Hepatocyte (in vitro differentiated cells): ENCODE measurements around the gene POU5F1.
"Not testable (repeated sequence)": the region's sequence is repeated elsewhere in the genome, so short reads cannot be mapped to it uniquely, and the experiment has no call there.

Experiments
- EZH2 ChIP-seq: fragments of 200-600 bp; sonication (generic); IDR thresholded peaks from 2 replicates; pipeline ENCODE4 v1.6.1; 2016; ENCODE audit warnings: antibody characterized with exemption, mild to moderate bottlenecking, borderline replicate concordance
- TF ChIP-seq, protein P1 (sequence below): fragments of 200-600 bp; sonication (generic); IDR thresholded peaks from 2 replicates; pipeline ENCODE4 v1.5.1; 2016; ENCODE audit warnings: antibody characterized with exemption, mild to moderate bottlenecking; ENCODE audit not compliant: poor library complexity

DNA sequence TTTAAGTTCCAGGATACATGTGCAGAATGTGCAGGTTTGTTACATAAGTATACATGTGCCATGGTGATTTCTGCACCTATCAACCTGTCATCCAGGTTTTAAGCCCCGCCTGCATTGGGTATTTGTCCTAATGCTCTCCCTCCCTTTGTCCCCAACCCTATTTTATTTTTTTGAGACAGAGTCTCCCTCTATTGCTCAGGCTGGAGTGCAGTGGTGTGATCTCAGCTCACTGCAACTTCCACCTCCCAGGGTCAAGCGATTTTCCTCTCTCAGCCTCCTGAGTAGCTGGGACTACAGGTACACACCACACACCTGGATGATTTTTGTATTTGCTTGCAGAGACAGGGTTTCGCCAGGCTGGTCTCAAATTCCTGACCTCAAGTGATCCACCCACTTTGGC lies 18.7 kb upstream of the POU5F1 start:
- TF ChIP-seq EZH2, result not testable (repeated sequence)
- TF ChIP-seq, protein P1, sequence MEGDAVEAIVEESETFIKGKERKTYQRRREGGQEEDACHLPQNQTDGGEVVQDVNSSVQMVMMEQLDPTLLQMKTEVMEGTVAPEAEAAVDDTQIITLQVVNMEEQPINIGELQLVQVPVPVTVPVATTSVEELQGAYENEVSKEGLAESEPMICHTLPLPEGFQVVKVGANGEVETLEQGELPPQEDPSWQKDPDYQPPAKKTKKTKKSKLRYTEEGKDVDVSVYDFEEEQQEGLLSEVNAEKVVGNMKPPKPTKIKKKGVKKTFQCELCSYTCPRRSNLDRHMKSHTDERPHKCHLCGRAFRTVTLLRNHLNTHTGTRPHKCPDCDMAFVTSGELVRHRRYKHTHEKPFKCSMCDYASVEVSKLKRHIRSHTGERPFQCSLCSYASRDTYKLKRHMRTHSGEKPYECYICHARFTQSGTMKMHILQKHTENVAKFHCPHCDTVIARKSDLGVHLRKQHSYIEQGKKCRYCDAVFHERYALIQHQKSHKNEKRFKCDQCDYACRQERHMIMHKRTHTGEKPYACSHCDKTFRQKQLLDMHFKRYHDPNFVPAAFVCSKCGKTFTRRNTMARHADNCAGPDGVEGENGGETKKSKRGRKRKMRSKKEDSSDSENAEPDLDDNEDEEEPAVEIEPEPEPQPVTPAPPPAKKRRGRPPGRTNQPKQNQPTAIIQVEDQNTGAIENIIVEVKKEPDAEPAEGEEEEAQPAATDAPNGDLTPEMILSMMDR, result not testable (repeated sequence)
